Right ventricle myocardium inferior (tissue), 1 donor: Measurements from ENCODE around the gene ETS1. TPM values are rescaled to one million over a fixed set of nuclear protein-coding genes. Genes with fewer than 3 reads are reported as not detected.

Experiments used
- ATAC-seq: fragments of 200-7000 bp; cut with Tn5 transposase; one replicate; pipeline ENCODE4 v1.9.1; 2020; ENCODE audit warnings: mild to moderate bottlenecking, moderate library complexity
- DNase-seq: peaks from one replicate; pipeline ENCODE4 v3.0.0; 2021; ENCODE audit errors: missing footprints
- intact Hi-C: fragments of 100-400 bp; cut with DNase I; formaldehyde crosslinking; loops from one replicate; pipeline ENCODE4 v1.11.0; 2022
- total RNA-seq: library from RNA; stranded (reverse); fragmentation: NEBNext Ultra II Directional; extraction: Animal tissue kit (Norgen Biotek cat#: 25700); gene quantifications from one replicate; pipeline ENCODE4 v1.2.1, GENCODE V29; 2021
- donor health status: DM: no; HTN: yes; CAD: no; lungs with severe emphysema.

ETS1 gene
- total RNA-seq, 1 donor from 2014 or later, result 53.2 TPM

- ATAC-seq (no peak), DNase-seq (no peak)
- intact Hi-C loops, result loop anchor here (5.0 kb wide), 1 partner anchor 47 kb away; no protein-coding TSS in a partner anchor
Observed at GRCh38 chr11:128579798-128580504, 7.4 kb downstream of the ETS1 start.

GRCh38 chr11:128576555-128576954 is 10.8 kb downstream of the ETS1 start:
- DNase-seq (no peak), ATAC-seq (no peak)
- intact Hi-C loops, result no loop called here

DNA sequence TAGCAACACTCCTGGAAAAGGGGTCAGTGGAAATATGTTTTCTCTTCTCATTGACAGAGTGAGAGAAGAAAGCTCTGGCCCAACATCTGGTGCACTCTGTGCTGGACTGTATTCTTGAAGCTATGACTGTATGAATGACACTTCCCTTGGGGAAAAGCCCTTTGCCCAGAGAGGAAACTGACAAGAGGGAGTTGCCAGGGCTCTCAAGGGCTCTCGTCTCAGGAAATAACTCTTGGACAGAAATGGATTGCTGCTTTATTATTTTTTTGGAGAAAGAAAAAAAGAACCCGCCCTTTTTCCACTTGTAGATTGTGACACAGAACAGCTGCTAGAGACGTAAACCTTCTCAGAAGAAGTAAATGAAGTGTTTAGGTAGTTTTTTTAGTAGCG is 11.4 kb downstream of the ETS1 start:
- ATAC-seq (peak; percentile 86), DNase-seq (no peak)
- intact Hi-C loops, result no loop called here

- intact Hi-C loops, result no loop called here
- DNase-seq (no peak), ATAC-seq (peak; percentile 6)
Observed at GRCh38 chr11:128575174-128575960, 12.0 kb downstream of the ETS1 start.

- DNase-seq, result no peak
- intact Hi-C loops, result no loop called here
- ATAC-seq, result no peak
Observed at GRCh38 chr11:128574576-128575011, 12.8 kb downstream of the ETS1 start.

- intact Hi-C loops, result no loop called here
Observed at GRCh38 chr11:128573638-128574037, 13.7 kb downstream of the ETS1 start.

GRCh38 chr11:128572965-128573364 is 14.4 kb downstream of the ETS1 start:
- DNase-seq, result no peak
- ATAC-seq, result no peak
- intact Hi-C loops, result no loop called here

More at GRCh38 chr11:128573638-128574037, 13.7 kb downstream of the ETS1 start:
- DNase-seq (no peak), ATAC-seq (no peak)

DNA sequence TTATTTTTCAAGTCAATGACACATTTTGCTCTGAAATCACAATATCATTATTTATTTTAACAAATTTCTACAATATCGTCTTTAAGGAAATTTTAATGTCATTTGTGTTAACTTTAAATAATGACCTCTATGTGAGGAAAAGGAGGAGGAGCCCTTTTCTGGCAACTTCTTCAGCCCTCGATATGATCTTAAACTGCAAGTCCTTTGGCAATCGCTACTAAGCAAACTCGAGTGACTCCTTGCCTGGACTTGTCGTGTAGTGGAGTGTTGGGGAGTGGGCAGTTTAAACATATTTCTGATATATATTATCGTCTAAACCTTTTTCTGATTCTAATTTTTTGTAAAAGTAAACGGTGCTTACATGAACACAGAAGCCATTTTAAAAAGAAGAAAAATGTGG is 16.7 kb downstream of the ETS1 start:
- DNase-seq (no peak), ATAC-seq (no peak)
- intact Hi-C loops, result no loop called here

DNA sequence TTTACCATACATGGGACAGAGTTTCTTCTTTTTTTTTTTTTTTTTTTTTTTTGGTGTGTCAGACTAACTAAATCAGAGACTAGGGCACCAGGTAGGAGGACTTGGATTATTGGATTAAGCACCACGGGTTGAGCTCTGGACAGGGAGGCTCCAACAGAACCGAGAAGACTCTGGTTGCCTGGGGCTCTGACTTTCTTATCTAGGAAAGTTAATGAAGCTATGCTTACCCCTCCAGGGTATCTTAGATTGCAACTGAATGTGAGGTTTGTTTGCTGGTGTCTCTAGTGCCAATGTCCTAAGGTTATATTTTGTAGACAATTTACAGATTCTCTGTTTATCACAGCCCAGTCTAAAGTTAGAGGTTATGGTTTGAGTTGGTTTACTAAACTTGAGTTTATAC is 18.1 kb downstream of the ETS1 start:
- ATAC-seq, result no peak
- no peak for DNase-seq
- intact Hi-C loops, result no loop called here

GRCh38 chr11:128568166-128568778 is 19.1 kb downstream of the ETS1 start:
- DNase-seq, result no peak
- peak; percentile 34 for ATAC-seq
- intact Hi-C loops, result no loop called here

GRCh38 chr11:128567130-128567529 is 20.2 kb downstream of the ETS1 start:
- no peak for DNase-seq
- intact Hi-C loops, result no loop called here
- ATAC-seq, result no peak

GRCh38 chr11:128565881-128566280 is 21.5 kb downstream of the ETS1 start:
- intact Hi-C loops, result no loop called here
- no peak for DNase-seq
- no peak for ATAC-seq

DNA sequence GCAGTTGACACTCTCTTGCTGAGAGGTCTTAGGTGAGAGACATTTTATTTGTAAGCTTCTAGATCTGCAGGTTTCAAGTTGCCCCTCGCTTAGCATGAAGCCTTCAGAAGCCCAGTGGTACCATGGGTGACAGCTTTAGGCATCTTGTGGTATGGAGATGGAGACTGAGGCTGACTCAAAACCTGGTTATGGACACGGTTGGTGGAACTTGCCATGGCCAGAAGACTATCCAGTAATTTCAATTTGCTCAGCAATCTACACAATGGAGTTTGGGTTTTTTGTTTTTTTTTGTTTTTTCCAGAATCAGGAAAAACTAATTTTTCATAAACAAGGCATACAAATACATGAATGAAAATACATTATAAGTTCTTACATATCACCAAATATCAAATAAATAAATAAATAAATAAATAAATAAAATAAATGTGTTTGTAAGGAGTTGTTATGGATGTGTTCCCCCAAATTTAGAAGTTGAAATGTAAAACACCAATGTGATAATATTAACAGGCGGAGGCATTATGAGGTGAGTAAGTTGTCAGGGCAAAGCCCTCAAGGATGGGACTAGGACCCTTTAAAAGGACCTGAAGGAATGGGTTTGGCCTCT is 22.6 kb downstream of the ETS1 start:
- intact Hi-C loops, result no loop called here
- no peak for DNase-seq
- no peak for ATAC-seq

DNA sequence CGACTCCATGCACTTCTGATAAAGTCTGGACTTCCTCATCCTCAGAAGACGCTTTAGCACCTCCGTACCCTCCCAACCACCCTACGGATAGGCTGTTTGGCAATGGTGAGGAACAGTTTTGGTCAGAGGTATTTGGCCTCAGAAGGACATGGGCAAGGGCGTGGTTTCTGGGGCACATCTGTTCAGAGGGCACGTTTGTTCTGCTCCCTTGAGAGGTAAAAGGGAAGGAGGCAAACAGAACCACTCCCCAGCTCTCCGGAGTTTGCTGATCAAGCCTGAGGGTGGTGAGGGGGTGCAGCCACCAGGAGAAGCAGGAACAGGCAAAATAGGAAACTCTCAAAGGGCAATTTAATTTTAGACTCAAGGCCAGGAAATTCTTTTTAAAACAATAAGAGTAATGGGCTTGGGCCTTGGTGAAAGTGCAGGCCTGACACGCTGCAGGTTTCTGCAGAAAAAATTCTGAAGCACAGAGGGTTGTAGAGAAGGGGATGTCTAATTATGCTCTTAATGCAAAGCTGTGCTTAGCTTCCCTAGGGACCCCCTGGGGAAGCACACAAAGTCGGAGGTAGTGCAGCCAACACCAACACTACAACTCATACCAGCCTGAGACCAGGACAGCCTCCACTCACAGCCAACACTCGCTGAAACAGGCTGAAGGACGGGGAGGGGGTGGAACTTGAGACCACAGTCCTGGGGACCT is 23.3 kb downstream of the ETS1 start:
- ATAC-seq (no peak), DNase-seq (no peak)
- intact Hi-C loops, result no loop called here

GRCh38 chr11:128563308-128563707 is 24.1 kb downstream of the ETS1 start:
- intact Hi-C loops, result no loop called here
- no peak for ATAC-seq
- DNase-seq, result no peak

GRCh38 chr11:128559496-128560103 is 27.8 kb downstream of the ETS1 start:
- ATAC-seq (no peak), DNase-seq (no peak)
- intact Hi-C loops, result no loop called here

- ATAC-seq (no peak), DNase-seq (no peak)
- intact Hi-C loops, result no loop called here
Observed at GRCh38 chr11:128555606-128556005, 31.8 kb downstream of the ETS1 start.

GRCh38 chr11:128553662-128554362 is 33.5 kb downstream of the ETS1 start:
- intact Hi-C loops, result no loop called here
- DNase-seq (no peak), ATAC-seq (no peak)
